ENCODE data around the gene GTSE1. TPM values are rescaled to one million over a fixed set of nuclear protein-coding genes. Genes with fewer than 3 reads are reported as not detected.

GTSE1 gene
- total RNA-seq, 1 experiment from 2014 or later = 46.1 TPM

DNA sequence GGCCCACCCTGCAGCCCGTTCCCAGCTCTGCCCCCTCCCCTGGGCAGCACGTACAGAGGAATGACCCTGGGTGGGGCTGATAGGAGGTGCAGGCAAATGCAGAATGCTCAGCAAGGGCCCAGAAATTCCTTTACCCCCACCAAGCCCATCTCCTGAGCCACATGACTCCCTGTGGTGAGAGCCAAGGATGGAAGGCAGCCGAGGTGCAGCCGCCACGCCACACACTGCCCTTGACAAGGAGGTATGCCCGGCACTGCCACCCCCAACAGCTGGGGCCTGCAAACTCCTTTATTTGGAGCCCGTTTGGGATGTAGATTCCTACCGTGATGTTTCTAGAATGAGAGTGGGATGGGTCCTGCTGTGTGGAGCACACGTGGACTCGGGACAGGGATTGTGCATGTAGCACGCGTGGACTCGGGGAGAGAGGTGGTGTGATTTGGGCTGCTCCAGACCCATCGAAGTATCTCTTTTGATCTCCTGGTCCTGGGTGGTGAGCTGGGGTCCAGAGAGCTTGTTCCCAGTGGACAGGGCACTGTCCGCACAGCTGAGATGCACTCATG, 12.9 kb downstream of the GTSE1 start:
- H4K20me1 ChIP-seq (ENCODE audit: insufficient read depth) = no peaks in the 10 kb centered on the region
- CTCF ChIA-PET = no interaction called here

More for the DNA sequence above, 12.9 kb downstream of the GTSE1 start:
- Histone ChIP-seq H3K4me2 (ENCODE audit: low read length) (no peak overlapping the region), H3K27me3 (ENCODE audit: insufficient read depth, low read length) (no peaks in the 10 kb centered on the region), H3K36me3 (ENCODE audit: control insufficient read depth in 1 of 2, insufficient read depth in 2 of 2, low read length in 2 of 2) (peaks cover 24 to 39% of the 10 kb centered on the region in 2 experiments), H3K4me1 (ENCODE audit: control insufficient read depth in 1 of 2, insufficient read depth in 2 of 2, low read length in 2 of 2) (no peaks in the 10 kb centered on the region), H3K27ac (ENCODE audit: low read depth, low read length) (no peak overlapping the region), H2AFZ (ENCODE audit: low read depth, low read length, poor library complexity, severe bottlenecking) (no peak overlapping the region), H3K4me3 (replicated peaks in 1 of 2; ENCODE audit: low read depth in 1 of 2, low read length in 2 of 2) (no peak overlapping the region), H3K9me2 (ENCODE audit: insufficient read depth) (no peaks in the 10 kb centered on the region), H3K9me3 (ENCODE audit: control insufficient read depth in 1 of 2, insufficient read depth in 1 of 2, low read depth in 1 of 2, low read length in 2 of 2) (no peaks in the 10 kb centered on the region), H3K79me2 (ENCODE audit: insufficient read depth, low read length) (peaks cover 58% of the 10 kb centered on the region), H3K9ac (ENCODE audit: low read length) (no peak overlapping the region)
- RAD21 ChIA-PET (ENCODE audit: low non-redundant PET in 1 of 2, low total read pairs in 2 of 2, uncharacterized antibody in 2 of 2, unreplicated experiment in 2 of 2) = no interaction called here
- POLR2A ChIA-PET = no interaction called here
- intact Hi-C loops (cut with micrococcal nuclease) = no loop called here
- DNase-seq (ENCODE audit: low read depth, low spot score) = no peak
- ATAC-seq = no peak
- TF ChIP-seq ZNF274 (IDR thresholded peaks at IDR 0.05; ENCODE audit: low read depth, low read length) (no peak), POLR2AphosphoS5 (IDR thresholded peaks at IDR 0.05; ENCODE audit: low read depth, low read length) (no peak), CEBPB (IDR thresholded peaks at IDR 0.05; ENCODE audit: low read depth) (no peak), CBX3 (IDR thresholded peaks at IDR 0.05; ENCODE audit: low read depth) (no peak), RAD21 (IDR thresholded peaks at IDR 0.05; ENCODE audit: low read depth) (no peak), ELF1 (IDR thresholded peaks at IDR 0.05; ENCODE audit: borderline replicate concordance, low read depth) (no peak), EZH2 (IDR thresholded peaks at IDR 0.05) (no peak), YY1 (IDR thresholded peaks at IDR 0.05; ENCODE audit: extremely low read depth, insufficient replicate concordance, low read depth, low read length) (no peak), SIN3A (IDR thresholded peaks at IDR 0.05; ENCODE audit: low read depth) (no peak), FOSL1 (IDR thresholded peaks at IDR 0.05; ENCODE audit: low read depth) (no peak)
- TF ChIP-seq, protein P1, sequence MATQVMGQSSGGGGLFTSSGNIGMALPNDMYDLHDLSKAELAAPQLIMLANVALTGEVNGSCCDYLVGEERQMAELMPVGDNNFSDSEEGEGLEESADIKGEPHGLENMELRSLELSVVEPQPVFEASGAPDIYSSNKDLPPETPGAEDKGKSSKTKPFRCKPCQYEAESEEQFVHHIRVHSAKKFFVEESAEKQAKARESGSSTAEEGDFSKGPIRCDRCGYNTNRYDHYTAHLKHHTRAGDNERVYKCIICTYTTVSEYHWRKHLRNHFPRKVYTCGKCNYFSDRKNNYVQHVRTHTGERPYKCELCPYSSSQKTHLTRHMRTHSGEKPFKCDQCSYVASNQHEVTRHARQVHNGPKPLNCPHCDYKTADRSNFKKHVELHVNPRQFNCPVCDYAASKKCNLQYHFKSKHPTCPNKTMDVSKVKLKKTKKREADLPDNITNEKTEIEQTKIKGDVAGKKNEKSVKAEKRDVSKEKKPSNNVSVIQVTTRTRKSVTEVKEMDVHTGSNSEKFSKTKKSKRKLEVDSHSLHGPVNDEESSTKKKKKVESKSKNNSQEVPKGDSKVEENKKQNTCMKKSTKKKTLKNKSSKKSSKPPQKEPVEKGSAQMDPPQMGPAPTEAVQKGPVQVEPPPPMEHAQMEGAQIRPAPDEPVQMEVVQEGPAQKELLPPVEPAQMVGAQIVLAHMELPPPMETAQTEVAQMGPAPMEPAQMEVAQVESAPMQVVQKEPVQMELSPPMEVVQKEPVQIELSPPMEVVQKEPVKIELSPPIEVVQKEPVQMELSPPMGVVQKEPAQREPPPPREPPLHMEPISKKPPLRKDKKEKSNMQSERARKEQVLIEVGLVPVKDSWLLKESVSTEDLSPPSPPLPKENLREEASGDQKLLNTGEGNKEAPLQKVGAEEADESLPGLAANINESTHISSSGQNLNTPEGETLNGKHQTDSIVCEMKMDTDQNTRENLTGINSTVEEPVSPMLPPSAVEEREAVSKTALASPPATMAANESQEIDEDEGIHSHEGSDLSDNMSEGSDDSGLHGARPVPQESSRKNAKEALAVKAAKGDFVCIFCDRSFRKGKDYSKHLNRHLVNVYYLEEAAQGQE (IDR thresholded peaks at IDR 0.05; ENCODE audit: low read depth) = no peak
- TF ChIP-seq, protein P2, sequence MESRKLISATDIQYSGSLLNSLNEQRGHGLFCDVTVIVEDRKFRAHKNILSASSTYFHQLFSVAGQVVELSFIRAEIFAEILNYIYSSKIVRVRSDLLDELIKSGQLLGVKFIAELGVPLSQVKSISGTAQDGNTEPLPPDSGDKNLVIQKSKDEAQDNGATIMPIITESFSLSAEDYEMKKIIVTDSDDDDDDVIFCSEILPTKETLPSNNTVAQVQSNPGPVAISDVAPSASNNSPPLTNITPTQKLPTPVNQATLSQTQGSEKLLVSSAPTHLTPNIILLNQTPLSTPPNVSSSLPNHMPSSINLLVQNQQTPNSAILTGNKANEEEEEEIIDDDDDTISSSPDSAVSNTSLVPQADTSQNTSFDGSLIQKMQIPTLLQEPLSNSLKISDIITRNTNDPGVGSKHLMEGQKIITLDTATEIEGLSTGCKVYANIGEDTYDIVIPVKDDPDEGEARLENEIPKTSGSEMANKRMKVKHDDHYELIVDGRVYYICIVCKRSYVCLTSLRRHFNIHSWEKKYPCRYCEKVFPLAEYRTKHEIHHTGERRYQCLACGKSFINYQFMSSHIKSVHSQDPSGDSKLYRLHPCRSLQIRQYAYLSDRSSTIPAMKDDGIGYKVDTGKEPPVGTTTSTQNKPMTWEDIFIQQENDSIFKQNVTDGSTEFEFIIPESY (IDR thresholded peaks at IDR 0.05; ENCODE audit: extremely low read depth, insufficient replicate concordance, low read length) = no peak
- TF ChIP-seq, protein P3, sequence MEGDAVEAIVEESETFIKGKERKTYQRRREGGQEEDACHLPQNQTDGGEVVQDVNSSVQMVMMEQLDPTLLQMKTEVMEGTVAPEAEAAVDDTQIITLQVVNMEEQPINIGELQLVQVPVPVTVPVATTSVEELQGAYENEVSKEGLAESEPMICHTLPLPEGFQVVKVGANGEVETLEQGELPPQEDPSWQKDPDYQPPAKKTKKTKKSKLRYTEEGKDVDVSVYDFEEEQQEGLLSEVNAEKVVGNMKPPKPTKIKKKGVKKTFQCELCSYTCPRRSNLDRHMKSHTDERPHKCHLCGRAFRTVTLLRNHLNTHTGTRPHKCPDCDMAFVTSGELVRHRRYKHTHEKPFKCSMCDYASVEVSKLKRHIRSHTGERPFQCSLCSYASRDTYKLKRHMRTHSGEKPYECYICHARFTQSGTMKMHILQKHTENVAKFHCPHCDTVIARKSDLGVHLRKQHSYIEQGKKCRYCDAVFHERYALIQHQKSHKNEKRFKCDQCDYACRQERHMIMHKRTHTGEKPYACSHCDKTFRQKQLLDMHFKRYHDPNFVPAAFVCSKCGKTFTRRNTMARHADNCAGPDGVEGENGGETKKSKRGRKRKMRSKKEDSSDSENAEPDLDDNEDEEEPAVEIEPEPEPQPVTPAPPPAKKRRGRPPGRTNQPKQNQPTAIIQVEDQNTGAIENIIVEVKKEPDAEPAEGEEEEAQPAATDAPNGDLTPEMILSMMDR (IDR thresholded peaks at IDR 0.05 in 2 of 3, conservative IDR thresholded peaks at IDR 0.05 in 1 of 3; ENCODE audit: borderline replicate concordance in 1 of 3, insufficient read depth in 1 of 3, low read depth in 2 of 3, low read length in 2 of 3) = no peak
- TF ChIP-seq, protein P4, sequence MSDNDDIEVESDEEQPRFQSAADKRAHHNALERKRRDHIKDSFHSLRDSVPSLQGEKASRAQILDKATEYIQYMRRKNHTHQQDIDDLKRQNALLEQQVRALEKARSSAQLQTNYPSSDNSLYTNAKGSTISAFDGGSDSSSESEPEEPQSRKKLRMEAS (IDR thresholded peaks at IDR 0.05) = no peak
- BruUV-seq (replicated peaks) = no TSS peak
